Measurements from ENCODE around the gene TNFAIP2. TPM values are rescaled to one million over a fixed set of nuclear protein-coding genes. Genes with fewer than 3 reads are reported as not detected.

The TNFAIP2 gene
- polyA plus RNA-seq, 1 donor from 2014 or later = 1.8 TPM

GRCh38 chr14:103129301-103130016 lies 6.2 kb downstream of the TNFAIP2 start:
- H3K27me3 ChIP-seq (ENCODE audit: insufficient read depth, low read depth, low read length) = peaks cover 2% of the 10 kb centered on the region

DNA sequence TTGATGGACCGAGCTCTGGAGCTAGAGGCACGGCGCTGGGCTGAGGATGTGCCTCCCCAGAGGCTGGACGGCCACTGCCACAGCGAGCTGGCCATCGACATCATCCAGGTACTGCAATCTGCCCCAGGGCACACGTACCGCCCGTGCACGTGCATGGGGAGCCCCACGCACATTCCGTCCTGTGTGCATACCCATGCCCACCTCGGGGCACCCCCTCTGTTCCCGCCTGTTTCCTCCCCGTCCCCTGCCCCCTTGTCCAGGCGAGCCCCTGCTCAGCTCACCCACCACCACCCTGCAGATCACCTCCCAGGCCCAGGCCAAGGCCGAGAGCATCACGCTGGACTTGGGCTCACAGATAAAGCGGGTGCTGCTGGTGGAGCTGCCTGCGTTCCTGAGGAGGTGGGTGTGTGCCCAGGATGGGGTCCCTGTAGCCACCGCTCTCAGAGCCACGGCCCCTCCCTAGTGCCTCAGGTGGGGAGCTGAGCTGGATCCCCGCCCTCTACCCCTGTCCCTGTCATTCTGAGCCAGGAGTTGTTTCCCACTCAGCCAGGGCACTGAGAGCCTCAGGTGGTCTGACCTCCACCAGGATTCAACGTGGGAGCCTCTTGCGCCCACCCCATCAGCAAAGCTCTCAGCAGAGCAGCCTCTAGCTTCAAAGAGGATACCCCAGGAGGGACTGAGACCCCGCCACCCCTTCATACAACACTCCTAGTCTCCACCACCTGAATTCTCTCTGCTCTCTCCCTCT lies 6.9 kb downstream of the TNFAIP2 start:
- Histone ChIP-seq H3K36me3 (ENCODE audit: insufficient read depth, low read length) (no peaks in the 10 kb centered on the region), H3K27ac (ENCODE audit: low read length) (no peak overlapping the region), H4K20me1 (ENCODE audit: insufficient read depth) (no peaks in the 10 kb centered on the region), H3K27me3 (ENCODE audit: insufficient read depth, low read depth, low read length) (peaks cover 2% of the 10 kb centered on the region), H3K9me2 (ENCODE audit: insufficient read depth, low read length) (no peaks in the 10 kb centered on the region), H3K9ac (ENCODE audit: low read length) (no peak overlapping the region), H3F3A (ENCODE audit: insufficient read depth, low read length, poor library complexity, severe bottlenecking) (no peaks in the 10 kb centered on the region), H3K4me2 (ENCODE audit: low read length) (no peak overlapping the region), H2AFZ (ENCODE audit: low read depth, low read length) (no peak overlapping the region), H3K4me3 (ENCODE audit: low read length) (no peak overlapping the region), H3K79me2 (replicated peaks; ENCODE audit: insufficient read depth, low read length) (no peaks in the 10 kb centered on the region), H3K9me3 (ENCODE audit: low read length) (no peaks in the 10 kb centered on the region)
- TF ChIP-seq POLR2AphosphoS5 (IDR thresholded peaks at IDR 0.05) (no peak), TAF1 (IDR thresholded peaks at IDR 0.05; ENCODE audit: low read depth) (no peak), RAD21 (conservative IDR thresholded peaks at IDR 0.05) (no peak), EZH2 (IDR thresholded peaks at IDR 0.05; ENCODE audit: borderline replicate concordance, insufficient read depth, low read length, poor library complexity, severe bottlenecking) (no peak), EP300 (conservative IDR thresholded peaks at IDR 0.05; ENCODE audit: poor library complexity, severe bottlenecking) (no peak), CTCF (IDR thresholded peaks at IDR 0.05; ENCODE audit: poor library complexity, severe bottlenecking) (no peak), SMC3 (conservative IDR thresholded peaks at IDR 0.05; ENCODE audit: poor library complexity) (no peak), MXI1 (conservative IDR thresholded peaks at IDR 0.05; ENCODE audit: poor library complexity, severe bottlenecking) (no peak)
- TF ChIP-seq, protein P1, sequence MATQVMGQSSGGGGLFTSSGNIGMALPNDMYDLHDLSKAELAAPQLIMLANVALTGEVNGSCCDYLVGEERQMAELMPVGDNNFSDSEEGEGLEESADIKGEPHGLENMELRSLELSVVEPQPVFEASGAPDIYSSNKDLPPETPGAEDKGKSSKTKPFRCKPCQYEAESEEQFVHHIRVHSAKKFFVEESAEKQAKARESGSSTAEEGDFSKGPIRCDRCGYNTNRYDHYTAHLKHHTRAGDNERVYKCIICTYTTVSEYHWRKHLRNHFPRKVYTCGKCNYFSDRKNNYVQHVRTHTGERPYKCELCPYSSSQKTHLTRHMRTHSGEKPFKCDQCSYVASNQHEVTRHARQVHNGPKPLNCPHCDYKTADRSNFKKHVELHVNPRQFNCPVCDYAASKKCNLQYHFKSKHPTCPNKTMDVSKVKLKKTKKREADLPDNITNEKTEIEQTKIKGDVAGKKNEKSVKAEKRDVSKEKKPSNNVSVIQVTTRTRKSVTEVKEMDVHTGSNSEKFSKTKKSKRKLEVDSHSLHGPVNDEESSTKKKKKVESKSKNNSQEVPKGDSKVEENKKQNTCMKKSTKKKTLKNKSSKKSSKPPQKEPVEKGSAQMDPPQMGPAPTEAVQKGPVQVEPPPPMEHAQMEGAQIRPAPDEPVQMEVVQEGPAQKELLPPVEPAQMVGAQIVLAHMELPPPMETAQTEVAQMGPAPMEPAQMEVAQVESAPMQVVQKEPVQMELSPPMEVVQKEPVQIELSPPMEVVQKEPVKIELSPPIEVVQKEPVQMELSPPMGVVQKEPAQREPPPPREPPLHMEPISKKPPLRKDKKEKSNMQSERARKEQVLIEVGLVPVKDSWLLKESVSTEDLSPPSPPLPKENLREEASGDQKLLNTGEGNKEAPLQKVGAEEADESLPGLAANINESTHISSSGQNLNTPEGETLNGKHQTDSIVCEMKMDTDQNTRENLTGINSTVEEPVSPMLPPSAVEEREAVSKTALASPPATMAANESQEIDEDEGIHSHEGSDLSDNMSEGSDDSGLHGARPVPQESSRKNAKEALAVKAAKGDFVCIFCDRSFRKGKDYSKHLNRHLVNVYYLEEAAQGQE (IDR thresholded peaks at IDR 0.05; ENCODE audit: borderline replicate concordance) = no peak

More at GRCh38 chr14:103129301-103130016, 6.2 kb downstream of the TNFAIP2 start:
- no peaks in the 10 kb centered on the region for H3F3A ChIP-seq (ENCODE audit: insufficient read depth, low read length, poor library complexity, severe bottlenecking)
- no peak overlapping the region for H2AFZ ChIP-seq (ENCODE audit: low read depth, low read length)
- H3K79me2 ChIP-seq (replicated peaks; ENCODE audit: insufficient read depth, low read length) = no peaks in the 10 kb centered on the region
- no peaks in the 10 kb centered on the region for H4K20me1 ChIP-seq (ENCODE audit: insufficient read depth)
- H3K9me3 ChIP-seq (ENCODE audit: low read length) = no peaks in the 10 kb centered on the region
- no peaks in the 10 kb centered on the region for H3K36me3 ChIP-seq (ENCODE audit: insufficient read depth, low read length)
- TF ChIP-seq RAD21 (conservative IDR thresholded peaks at IDR 0.05) (no peak), EZH2 (IDR thresholded peaks at IDR 0.05; ENCODE audit: borderline replicate concordance, insufficient read depth, low read length, poor library complexity, severe bottlenecking) (no peak), EP300 (conservative IDR thresholded peaks at IDR 0.05; ENCODE audit: poor library complexity, severe bottlenecking) (no peak)
- TF ChIP-seq, protein P1 (IDR thresholded peaks at IDR 0.05; ENCODE audit: borderline replicate concordance) = no peak
- H3K27ac ChIP-seq (ENCODE audit: low read length) = no peak overlapping the region
- H3K4me2 ChIP-seq (ENCODE audit: low read length) = no peak overlapping the region
- no peaks in the 10 kb centered on the region for H3K9me2 ChIP-seq (ENCODE audit: insufficient read depth, low read length)
- H3K9ac ChIP-seq (ENCODE audit: low read length) = no peak overlapping the region
- H3K4me3 ChIP-seq (ENCODE audit: low read length) = no peak overlapping the region
